ENCODE measurements around the gene CFAP90.
A peak's percentile ranks its signal among the peaks of the same experiment; 100 is the strongest.

CFAP90 gene

GRCh38 chr5:7850395-7851239, at the start of gene CFAP90:
Gene CFAP90 (minus strand): TSS chr5:7851133. CDS start chr5:7851021, 112 bp downstream.
- TF ChIP-seq, protein P1, sequence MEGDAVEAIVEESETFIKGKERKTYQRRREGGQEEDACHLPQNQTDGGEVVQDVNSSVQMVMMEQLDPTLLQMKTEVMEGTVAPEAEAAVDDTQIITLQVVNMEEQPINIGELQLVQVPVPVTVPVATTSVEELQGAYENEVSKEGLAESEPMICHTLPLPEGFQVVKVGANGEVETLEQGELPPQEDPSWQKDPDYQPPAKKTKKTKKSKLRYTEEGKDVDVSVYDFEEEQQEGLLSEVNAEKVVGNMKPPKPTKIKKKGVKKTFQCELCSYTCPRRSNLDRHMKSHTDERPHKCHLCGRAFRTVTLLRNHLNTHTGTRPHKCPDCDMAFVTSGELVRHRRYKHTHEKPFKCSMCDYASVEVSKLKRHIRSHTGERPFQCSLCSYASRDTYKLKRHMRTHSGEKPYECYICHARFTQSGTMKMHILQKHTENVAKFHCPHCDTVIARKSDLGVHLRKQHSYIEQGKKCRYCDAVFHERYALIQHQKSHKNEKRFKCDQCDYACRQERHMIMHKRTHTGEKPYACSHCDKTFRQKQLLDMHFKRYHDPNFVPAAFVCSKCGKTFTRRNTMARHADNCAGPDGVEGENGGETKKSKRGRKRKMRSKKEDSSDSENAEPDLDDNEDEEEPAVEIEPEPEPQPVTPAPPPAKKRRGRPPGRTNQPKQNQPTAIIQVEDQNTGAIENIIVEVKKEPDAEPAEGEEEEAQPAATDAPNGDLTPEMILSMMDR (IDR thresholded peaks at IDR 0.05; ENCODE audit: insufficient read depth, low read depth, low read length, missing control alignments), result peak; percentile 26
- peak; percentile 34 for DNase-seq (ENCODE audit: low read depth)
- peak within 1 kb of the TSS; percentile 28 for H3K4me3 ChIP-seq (ENCODE audit: low read length)

- DNase-seq (ENCODE audit: low read depth), result peak; percentile 84
- TF ChIP-seq, protein P1 (IDR thresholded peaks at IDR 0.05; ENCODE audit: insufficient read depth, low read depth, low read length, missing control alignments), result peak; percentile 77
Observed at GRCh38 chr5:7897014-7897600, 46.2 kb upstream of the CFAP90 start.

GRCh38 chr5:7894860-7895259, 43.9 kb upstream of the CFAP90 start:
- TF ChIP-seq, protein P1 (IDR thresholded peaks at IDR 0.05; ENCODE audit: insufficient read depth, low read depth, low read length, missing control alignments), result no peak
- no peak overlapping the region for H3K4me3 ChIP-seq (ENCODE audit: low read length)
- no peak for DNase-seq (ENCODE audit: low read depth)

More at GRCh38 chr5:7897014-7897600, 46.2 kb upstream of the CFAP90 start:
- no peak overlapping the region for H3K4me3 ChIP-seq (ENCODE audit: low read length)

DNA sequence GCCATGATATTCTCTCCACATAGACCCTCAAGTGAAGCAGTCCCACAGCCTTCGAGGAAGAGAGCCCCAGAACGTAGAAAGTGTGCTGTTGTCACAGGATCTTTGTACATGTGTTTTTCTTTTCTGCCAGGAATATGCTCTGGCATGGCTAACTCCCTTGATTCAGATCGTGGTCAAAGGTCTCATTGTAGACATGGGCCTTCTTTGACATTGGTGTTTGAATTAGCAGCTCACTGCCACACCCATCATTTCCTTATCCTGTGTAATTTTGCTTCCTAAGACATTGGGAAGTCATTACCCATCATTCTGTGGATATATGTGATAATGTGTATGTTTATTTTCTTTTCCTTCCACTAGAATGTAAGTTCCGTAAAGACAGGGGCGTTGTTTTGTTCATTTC, 43.5 kb upstream of the CFAP90 start:
- no peak for DNase-seq (ENCODE audit: low read depth)
- TF ChIP-seq, protein P1 (IDR thresholded peaks at IDR 0.05; ENCODE audit: insufficient read depth, low read depth, low read length, missing control alignments), result no peak
- H3K4me3 ChIP-seq (ENCODE audit: low read length), result no peak overlapping the region

GRCh38 chr5:7888901-7889300, 38.0 kb upstream of the CFAP90 start:
- TF ChIP-seq, protein P1 (IDR thresholded peaks at IDR 0.05; ENCODE audit: insufficient read depth, low read depth, low read length, missing control alignments), result no peak
- DNase-seq (ENCODE audit: low read depth), result no peak
- no peak overlapping the region for H3K4me3 ChIP-seq (ENCODE audit: low read length)

GRCh38 chr5:7886849-7887475, 36.0 kb upstream of the CFAP90 start:
- peak; percentile 36 for DNase-seq (ENCODE audit: low read depth)
- TF ChIP-seq, protein P1 (IDR thresholded peaks at IDR 0.05; ENCODE audit: insufficient read depth, low read depth, low read length, missing control alignments), result peak; percentile 29
- H3K4me3 ChIP-seq (ENCODE audit: low read length), result no peak overlapping the region

All from epithelial cell of esophagus (primary cell).